K562 (cell line): ENCODE measurements around the gene METTL23. TPM values are rescaled to one million over a fixed set of nuclear protein-coding genes. Genes with fewer than 3 reads are reported as not detected.
A peak's percentile ranks its signal among the peaks of the same experiment; 100 is the strongest.

Source experiments
- C11orf30 ChIP-seq: fragments of 450-650 bp; IDR thresholded peaks from 2 replicates; pipeline ENCODE4 v1.6.1; 2016; ENCODE audit warnings: low read depth, mild to moderate bottlenecking
- CREM ChIP-seq: IDR thresholded peaks from 2 replicates; pipeline ENCODE4 v1.6.1; 2014; ENCODE audit warnings: antibody characterized with exemption, low read depth
- HSF4 ChIP-seq: fragments of 250-450 bp; sonication (Bioruptor Pico); IDR thresholded peaks from 2 replicates; pipeline ENCODE4 v2.1.2; 2022; ENCODE audit warnings: mild to moderate bottlenecking, moderate library complexity, borderline replicate concordance
- JUNB ChIP-seq: fragments of 450-650 bp; formaldehyde crosslinking; conservative IDR thresholded peaks from 2 replicates; pipeline ENCODE4 v1.4.0; 2020; ENCODE audit warnings: mild to moderate bottlenecking
- MCM7 ChIP-seq, 2 experiments: fragments of 450-650 bp; IDR thresholded peaks; 2 replicates each; pipeline ENCODE4 v1.6.1; 2016 to 2018
- MYNN ChIP-seq, 2 experiments: sonication (generic); formaldehyde crosslinking in 1 of 2; IDR thresholded peaks; 2 replicates each; pipeline versions ENCODE4 v1.5.0 to v1.6.1; 2016 to 2020; ENCODE audit warnings: antibody characterized with exemption in 1 of 2, missing genetic modification reagents in 1 of 2
- RAD21 ChIP-seq, 2 experiments: fragments of 250-450 bp in 1 of 2; fragments of 450-650 bp in 1 of 2; sonication (Bioruptor Pico) in 1 of 2; formaldehyde crosslinking in 1 of 2; IDR thresholded peaks in 1 of 2; conservative IDR thresholded peaks in 1 of 2; 2 replicates each; pipeline versions ENCODE4 v1.4.0 to v1.8.0; 2020 to 2022; ENCODE audit warnings: mild to moderate bottlenecking in 2 of 2, moderate library complexity in 1 of 2
- RBBP5 ChIP-seq: fragments of 200-600 bp; sonication (generic); IDR thresholded peaks from 2 replicates; pipeline ENCODE4 v1.6.1; 2012; ENCODE audit warnings: borderline replicate concordance, mild to moderate bottlenecking, low read length, control low read depth, inconsistent platforms; ENCODE audit not compliant: insufficient read depth, poor library complexity, severe bottlenecking
- ZNF133 ChIP-seq: fragments of 250-450 bp; sonication (Bioruptor Pico); IDR thresholded peaks from 2 replicates; pipeline ENCODE4 v1.4.0; 2020; ENCODE audit warnings: mild to moderate bottlenecking
- ZNF41 ChIP-seq: fragments of 250-450 bp; sonication (Bioruptor Pico); conservative IDR thresholded peaks from 2 replicates; pipeline ENCODE4 v1.4.0; 2020; ENCODE audit warnings: mild to moderate bottlenecking
- polyA plus RNA-seq, 8 experiments: library from polyadenylated mRNA; depleted of rRNA in 4 of 8; stranded (reverse) in 5 of 8; unstranded in 3 of 8; fragments of >200 nt; fragmentation: Nextera tagmentation in 2 of 8; fragmentation: Illumina TruSeq in 1 of 8; extraction: Ambion mirVana in 2 of 8; extraction: Trizol in 1 of 8; gene quantifications; 2 replicates each; pipeline versions ENCODE4 v1.2.1 to v1.2.3, GENCODE V29; 2011 to 2014; ENCODE audit warnings: inconsistent platforms in 1 of 8, missing spikeins in 1 of 8
- total RNA-seq, 7 experiments: library from RNA; depleted of rRNA in 6 of 7; stranded (reverse); fragments of >200 nt in 6 of 7; fragmentation: Illumina TruSeq in 2 of 7; extraction: Trizol in 2 of 7; gene quantifications; 2 replicates each; pipeline versions ENCODE4 v1.2.1 to v1.2.3, GENCODE V29; 2011 to 2021; ENCODE audit warnings: low replicate concordance in 1 of 7
- TF ChIP-seq, protein P1 (sequence below): sonication (generic); formaldehyde crosslinking; IDR thresholded peaks from 2 replicates; pipeline ENCODE4 v1.8.0; 2022; ENCODE audit warnings: missing genetic modification reagents, mild to moderate bottlenecking, moderate library complexity, borderline replicate concordance
- TF ChIP-seq, protein P2 (sequence below), 2 experiments: IDR thresholded peaks in 1 of 2; conservative IDR thresholded peaks in 1 of 2; 2 replicates each; pipeline ENCODE4 v1.6.1; 2016; ENCODE audit warnings: low read depth in 2 of 2, mild to moderate bottlenecking in 1 of 2, missing compliant biosample characterization in 1 of 2, missing genetic modification characterization in 1 of 2, moderate library complexity in 1 of 2
- TF ChIP-seq, protein P3 (sequence below), 2 experiments: fragments of 450-650 bp in 1 of 2; sonication (generic) in 1 of 2; formaldehyde crosslinking; conservative IDR thresholded peaks; 2 replicates each; pipeline versions ENCODE4 v1.4.0 to v1.8.1; 2020 to 2022; ENCODE audit warnings: mild to moderate bottlenecking in 1 of 2, missing genetic modification reagents in 1 of 2
- TF ChIP-seq, protein P4 (sequence below): IDR thresholded peaks from 3 replicates; pipeline ENCODE4 v1.6.1; 2011; ENCODE audit warnings: borderline replicate concordance, mild to moderate bottlenecking, moderate library complexity; ENCODE audit not compliant: insufficient read length; ENCODE audit errors: extremely low read depth
- TF ChIP-seq, protein P5 (sequence below): fragments of 450-650 bp; IDR thresholded peaks from 2 replicates; pipeline ENCODE4 v1.7.1; 2018; ENCODE audit warnings: mild to moderate bottlenecking, low read depth; ENCODE audit not compliant: partially characterized antibody

The METTL23 gene
- total and polyA plus RNA-seq, 9 of the 15 experiments (the other 6 are each of a cell fraction or from before 2014, with no cell fraction given): 29.4 to 67.3 (median 41.6) TPM

DNA sequence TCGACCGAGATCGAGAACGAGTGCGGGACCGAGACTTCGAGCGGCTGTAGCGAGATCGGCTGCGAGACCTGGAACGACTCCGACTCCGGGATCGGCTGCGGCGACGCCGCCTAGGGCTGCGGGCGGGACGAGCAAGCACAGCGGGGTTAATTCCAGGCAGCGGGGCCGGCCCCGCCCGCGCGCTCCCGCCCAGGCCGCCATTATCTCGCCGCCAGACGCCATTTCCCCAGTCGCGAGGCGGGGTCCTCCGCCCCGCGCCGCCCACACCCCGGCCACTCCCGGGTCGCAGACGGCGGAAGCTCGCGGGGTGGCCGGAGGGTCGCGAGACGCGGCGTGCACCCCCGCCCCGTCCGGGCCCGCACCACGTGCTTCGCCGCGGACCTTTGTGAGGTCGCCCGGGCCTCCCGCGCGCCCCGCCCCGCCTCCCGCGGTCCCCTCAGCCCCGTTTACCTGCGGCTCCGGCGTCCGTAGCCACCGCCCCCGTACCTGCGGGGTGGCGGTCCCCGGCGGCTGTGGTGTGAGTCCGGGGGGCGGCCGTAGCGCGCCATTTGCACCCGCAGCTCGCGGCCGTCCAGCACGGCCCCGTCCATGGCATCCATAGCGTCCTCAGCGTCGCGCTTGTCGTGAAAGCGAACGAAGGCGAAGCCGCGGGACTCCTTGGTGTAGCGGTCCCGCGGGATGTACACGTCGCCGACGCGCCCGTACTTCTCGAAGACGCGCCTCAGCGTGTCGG lies 9.9 kb downstream of the METTL23 start (continued):
- TF ChIP-seq, protein P1, sequence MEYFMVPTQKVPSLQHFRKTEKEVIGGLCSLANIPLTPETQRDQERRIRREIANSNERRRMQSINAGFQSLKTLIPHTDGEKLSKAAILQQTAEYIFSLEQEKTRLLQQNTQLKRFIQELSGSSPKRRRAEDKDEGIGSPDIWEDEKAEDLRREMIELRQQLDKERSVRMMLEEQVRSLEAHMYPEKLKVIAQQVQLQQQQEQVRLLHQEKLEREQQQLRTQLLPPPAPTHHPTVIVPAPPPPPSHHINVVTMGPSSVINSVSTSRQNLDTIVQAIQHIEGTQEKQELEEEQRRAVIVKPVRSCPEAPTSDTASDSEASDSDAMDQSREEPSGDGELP (CRISPR knock-in tag): peak; percentile 67; the same call in 1 of the 2 replicates
- TF ChIP-seq ZNF133 (CRISPR knock-in tag) (no peak), JUNB (CRISPR knock-in tag) (no peak), HSF4 (no peak), ZNF41 (no peak), CREM (peak; percentile 69), MCM7 (IDR thresholded peaks at IDR 0.05) (no peak), RBBP5 (peak; percentile 95), C11orf30 (no peak), RAD21 (CRISPR knock-in tag; conservative IDR thresholded peaks at IDR 0.05 in 1 of 2, IDR thresholded peaks at IDR 0.05 in 1 of 2) (peak in 1 of 2 experiments; percentile 22; a peak in 1 of 4 replicates), MYNN (IDR thresholded peaks at IDR 0.05) (no peak), MYNN (CRISPR knock-in tag; IDR thresholded peaks at IDR 0.05) (no peak)
- TF ChIP-seq, protein P2, sequence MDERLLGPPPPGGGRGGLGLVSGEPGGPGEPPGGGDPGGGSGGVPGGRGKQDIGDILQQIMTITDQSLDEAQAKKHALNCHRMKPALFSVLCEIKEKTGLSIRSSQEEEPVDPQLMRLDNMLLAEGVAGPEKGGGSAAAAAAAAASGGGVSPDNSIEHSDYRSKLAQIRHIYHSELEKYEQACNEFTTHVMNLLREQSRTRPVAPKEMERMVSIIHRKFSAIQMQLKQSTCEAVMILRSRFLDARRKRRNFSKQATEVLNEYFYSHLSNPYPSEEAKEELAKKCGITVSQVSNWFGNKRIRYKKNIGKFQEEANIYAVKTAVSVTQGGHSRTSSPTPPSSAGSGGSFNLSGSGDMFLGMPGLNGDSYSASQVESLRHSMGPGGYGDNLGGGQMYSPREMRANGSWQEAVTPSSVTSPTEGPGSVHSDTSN (CRISPR knock-in tag; IDR thresholded peaks at IDR 0.05; ENCODE audit: low read depth): no peak
- TF ChIP-seq, protein P2 (tag; conservative IDR thresholded peaks at IDR 0.05; ENCODE audit: low read depth): no peak
- TF ChIP-seq, protein P3, sequence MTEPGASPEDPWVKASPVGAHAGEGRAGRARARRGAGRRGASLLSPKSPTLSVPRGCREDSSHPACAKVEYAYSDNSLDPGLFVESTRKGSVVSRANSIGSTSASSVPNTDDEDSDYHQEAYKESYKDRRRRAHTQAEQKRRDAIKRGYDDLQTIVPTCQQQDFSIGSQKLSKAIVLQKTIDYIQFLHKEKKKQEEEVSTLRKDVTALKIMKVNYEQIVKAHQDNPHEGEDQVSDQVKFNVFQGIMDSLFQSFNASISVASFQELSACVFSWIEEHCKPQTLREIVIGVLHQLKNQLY (CRISPR knock-in tag; conservative IDR thresholded peaks at IDR 0.05): no peak
- TF ChIP-seq, protein P4, sequence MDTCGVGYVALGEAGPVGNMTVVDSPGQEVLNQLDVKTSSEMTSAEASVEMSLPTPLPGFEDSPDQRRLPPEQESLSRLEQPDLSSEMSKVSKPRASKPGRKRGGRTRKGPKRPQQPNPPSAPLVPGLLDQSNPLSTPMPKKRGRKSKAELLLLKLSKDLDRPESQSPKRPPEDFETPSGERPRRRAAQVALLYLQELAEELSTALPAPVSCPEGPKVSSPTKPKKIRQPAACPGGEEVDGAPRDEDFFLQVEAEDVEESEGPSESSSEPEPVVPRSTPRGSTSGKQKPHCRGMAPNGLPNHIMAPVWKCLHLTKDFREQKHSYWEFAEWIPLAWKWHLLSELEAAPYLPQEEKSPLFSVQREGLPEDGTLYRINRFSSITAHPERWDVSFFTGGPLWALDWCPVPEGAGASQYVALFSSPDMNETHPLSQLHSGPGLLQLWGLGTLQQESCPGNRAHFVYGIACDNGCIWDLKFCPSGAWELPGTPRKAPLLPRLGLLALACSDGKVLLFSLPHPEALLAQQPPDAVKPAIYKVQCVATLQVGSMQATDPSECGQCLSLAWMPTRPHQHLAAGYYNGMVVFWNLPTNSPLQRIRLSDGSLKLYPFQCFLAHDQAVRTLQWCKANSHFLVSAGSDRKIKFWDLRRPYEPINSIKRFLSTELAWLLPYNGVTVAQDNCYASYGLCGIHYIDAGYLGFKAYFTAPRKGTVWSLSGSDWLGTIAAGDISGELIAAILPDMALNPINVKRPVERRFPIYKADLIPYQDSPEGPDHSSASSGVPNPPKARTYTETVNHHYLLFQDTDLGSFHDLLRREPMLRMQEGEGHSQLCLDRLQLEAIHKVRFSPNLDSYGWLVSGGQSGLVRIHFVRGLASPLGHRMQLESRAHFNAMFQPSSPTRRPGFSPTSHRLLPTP: no peak
- TF ChIP-seq, protein P5, sequence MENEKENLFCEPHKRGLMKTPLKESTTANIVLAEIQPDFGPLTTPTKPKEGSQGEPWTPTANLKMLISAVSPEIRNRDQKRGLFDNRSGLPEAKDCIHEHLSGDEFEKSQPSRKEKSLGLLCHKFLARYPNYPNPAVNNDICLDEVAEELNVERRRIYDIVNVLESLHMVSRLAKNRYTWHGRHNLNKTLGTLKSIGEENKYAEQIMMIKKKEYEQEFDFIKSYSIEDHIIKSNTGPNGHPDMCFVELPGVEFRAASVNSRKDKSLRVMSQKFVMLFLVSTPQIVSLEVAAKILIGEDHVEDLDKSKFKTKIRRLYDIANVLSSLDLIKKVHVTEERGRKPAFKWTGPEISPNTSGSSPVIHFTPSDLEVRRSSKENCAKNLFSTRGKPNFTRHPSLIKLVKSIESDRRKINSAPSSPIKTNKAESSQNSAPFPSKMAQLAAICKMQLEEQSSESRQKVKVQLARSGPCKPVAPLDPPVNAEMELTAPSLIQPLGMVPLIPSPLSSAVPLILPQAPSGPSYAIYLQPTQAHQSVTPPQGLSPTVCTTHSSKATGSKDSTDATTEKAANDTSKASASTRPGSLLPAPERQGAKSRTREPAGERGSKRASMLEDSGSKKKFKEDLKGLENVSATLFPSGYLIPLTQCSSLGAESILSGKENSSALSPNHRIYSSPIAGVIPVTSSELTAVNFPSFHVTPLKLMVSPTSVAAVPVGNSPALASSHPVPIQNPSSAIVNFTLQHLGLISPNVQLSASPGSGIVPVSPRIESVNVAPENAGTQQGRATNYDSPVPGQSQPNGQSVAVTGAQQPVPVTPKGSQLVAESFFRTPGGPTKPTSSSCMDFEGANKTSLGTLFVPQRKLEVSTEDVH: no peak
